K562 (cell line): ENCODE results near the gene MED22. TPM values are rescaled to one million over a fixed set of nuclear protein-coding genes. Genes with fewer than 3 reads are reported as not detected.
A peak's percentile ranks its signal among the peaks of the same experiment; 100 is the strongest.

ENCODE experiments used
- AFF4 ChIP-seq: sonication (generic); formaldehyde crosslinking; IDR thresholded peaks from 2 replicates; pipeline ENCODE4 v1.8.0; 2023; ENCODE audit warnings: mild to moderate bottlenecking, missing genetic modification reagents
- ARID4B ChIP-seq: sonication (generic); formaldehyde crosslinking; IDR thresholded peaks from 2 replicates; pipeline ENCODE4 v1.8.0; 2022; ENCODE audit warnings: mild to moderate bottlenecking, missing genetic modification reagents
- ELF4 ChIP-seq: fragments of 450-650 bp; formaldehyde crosslinking; IDR thresholded peaks from 2 replicates; pipeline ENCODE4 v1.4.0; 2022; ENCODE audit warnings: missing genetic modification characterization
- EP400 ChIP-seq: fragments of 450-650 bp; IDR thresholded peaks from 2 replicates; pipeline ENCODE4 v1.6.1; 2017; ENCODE audit warnings: antibody characterized with exemption, mild to moderate bottlenecking, moderate library complexity
- NR2C1 ChIP-seq, 2 experiments: fragments of 450-650 bp; IDR thresholded peaks; 2 replicates each; pipeline ENCODE4 v1.6.1; 2017; ENCODE audit warnings: mild to moderate bottlenecking in 2 of 2, antibody characterized with exemption in 1 of 2, inconsistent platforms in 1 of 2, missing compliant biosample characterization in 1 of 2, missing genetic modification characterization in 1 of 2
- ZNF436 ChIP-seq: fragments of 250-450, 450-650 bp; sonication (Bioruptor Pico); formaldehyde crosslinking; IDR thresholded peaks from 2 replicates; pipeline ENCODE4 v1.7.0; 2020; ENCODE audit warnings: mild to moderate bottlenecking
- polyA plus RNA-seq, 8 experiments: library from polyadenylated mRNA; depleted of rRNA in 4 of 8; stranded (reverse) in 5 of 8; unstranded in 3 of 8; fragments of >200 nt; fragmentation: Nextera tagmentation in 2 of 8; fragmentation: Illumina TruSeq in 1 of 8; extraction: Ambion mirVana in 2 of 8; extraction: Trizol in 1 of 8; gene quantifications; 2 replicates each; pipeline versions ENCODE4 v1.2.1 to v1.2.3, GENCODE V29; 2011 to 2014; ENCODE audit warnings: inconsistent platforms in 1 of 8, missing spikeins in 1 of 8
- total RNA-seq, 7 experiments: library from RNA; depleted of rRNA in 6 of 7; stranded (reverse); fragments of >200 nt in 6 of 7; fragmentation: Illumina TruSeq in 2 of 7; extraction: Trizol in 2 of 7; gene quantifications; 2 replicates each; pipeline versions ENCODE4 v1.2.1 to v1.2.3, GENCODE V29; 2011 to 2021; ENCODE audit warnings: low replicate concordance in 1 of 7

The MED22 gene
- total and polyA plus RNA-seq, 9 of the 15 experiments (the other 6 are each of a cell fraction or from before 2014, with no cell fraction given), result 0.73 to 35.6 (median 22.3) TPM

- no peak for TF ChIP-seq AFF4 (CRISPR knock-in tag)
- no peak for TF ChIP-seq ZNF436 (CRISPR knock-in tag)
- TF ChIP-seq EP400, result no peak
- no peak for TF ChIP-seq NR2C1 (IDR thresholded peaks at IDR 0.05)
- no peak for TF ChIP-seq NR2C1 (tag; IDR thresholded peaks at IDR 0.05)
- 0 out of 2 replicates have a peak, but pooled peaks have one; percentile 23 for TF ChIP-seq ARID4B (CRISPR knock-in tag)
- 0 out of 2 replicates have a peak, but pooled peaks have one; percentile 63 for TF ChIP-seq ELF4
Measured at GRCh38 chr9:133348718-133349573, 1.0 kb upstream of the MED22 start (continued).
